SK-N-SH (cell line): ENCODE measurements around the gene CDKN2B-AS1. TPM values are rescaled to one million over a fixed set of nuclear protein-coding genes. Genes with fewer than 3 reads are reported as not detected.

Experiments
- CTCF ChIA-PET: fragments of 300-600, 350-600 bp; formaldehyde crosslinking; extraction: SDS; loops from one replicate; lab custom pipeline; 2021; lab: Yijun Ruan, JAX
- POLR2A ChIA-PET: fragments of 350-600 bp; sonication (Branson Sonifier 250); formaldehyde crosslinking; extraction: SDS; loops from one replicate; lab custom pipeline; 2020; ENCODE audit warnings: antibody characterized with exemption, inconsistent platforms; lab: Yijun Ruan, JAX
- DNase-seq: peaks from one replicate; pipeline ENCODE4 v3.0.0; 2012
- H2AFZ ChIP-seq: fragments of 200-600 bp; sonication (generic); 2 replicates; pipeline ENCODE4 v1.8.1; 2016; ENCODE audit warnings: antibody characterized with exemption, mild to moderate bottlenecking, low read depth
- H3F3A ChIP-seq: fragments of 200-600 bp; sonication (generic); replicated peaks from 2 replicates; pipeline ENCODE3; 2016; ENCODE audit warnings: antibody characterized with exemption, mild to moderate bottlenecking; ENCODE audit not compliant: insufficient read depth
- H3K27ac ChIP-seq, 2 experiments: fragments of 200-500 bp in 1 of 2; fragments of 200-600 bp in 1 of 2; sonication (Bioruptor generic) in 1 of 2; sonication (generic), shearing (Covaris generic) in 1 of 2; 2 replicates each; pipeline versions ENCODE4 v1.5.1 to v1.6.1; 2014 to 2016; ENCODE audit warnings: low read depth in 2 of 2, inconsistent platforms in 1 of 2, low read length in 1 of 2, mild to moderate bottlenecking in 1 of 2, mixed read lengths in 1 of 2
- H3K27me3 ChIP-seq: fragments of 200-600 bp; sonication (generic), shearing (Covaris generic); 2 replicates; pipeline ENCODE4 v1.6.1; 2016; ENCODE audit warnings: mixed run types; ENCODE audit not compliant: insufficient read depth
- H3K36me3 ChIP-seq, 2 experiments: fragments of 200-500 bp in 1 of 2; fragments of 200-600 bp in 1 of 2; sonication (Bioruptor generic) in 1 of 2; sonication (generic) in 1 of 2; replicated peaks in 1 of 2; 2 replicates each; pipeline versions ENCODE3 to v1.5.1; 2014 to 2016; ENCODE audit warnings: low read length in 1 of 2, mild to moderate bottlenecking in 1 of 2; ENCODE audit not compliant: insufficient read depth in 2 of 2, control insufficient read depth in 1 of 2
- H3K4me1 ChIP-seq, 2 experiments: fragments of 200-500 bp in 1 of 2; fragments of 200-600 bp in 1 of 2; sonication (Bioruptor generic) in 1 of 2; sonication (generic), shearing (Covaris generic) in 1 of 2; 2 replicates each; pipeline versions ENCODE4 v1.5.1 to v1.6.1; 2014 to 2016; ENCODE audit warnings: low read depth in 1 of 2, low read length in 1 of 2, mixed run types in 1 of 2; ENCODE audit not compliant: insufficient read depth in 2 of 2, control insufficient read depth in 1 of 2
- H3K4me2 ChIP-seq: fragments of 200-600 bp; sonication (generic), shearing (Covaris generic); 2 replicates; pipeline ENCODE4 v1.6.1; 2017; ENCODE audit warnings: mixed run types
- H3K4me3 ChIP-seq, 2 experiments: fragments of 200-500 bp in 1 of 2; fragments of 200-600 bp in 1 of 2; sonication (Bioruptor generic) in 1 of 2; sonication (generic), shearing (Covaris generic) in 1 of 2; 2 replicates each; pipeline versions ENCODE4 v1.5.1 to v1.8.1; 2014 to 2016; ENCODE audit warnings: low read depth in 2 of 2, inconsistent platforms in 1 of 2, low read length in 1 of 2, mild to moderate bottlenecking in 1 of 2, mixed read lengths in 1 of 2, moderate library complexity in 1 of 2
- H3K79me2 ChIP-seq: fragments of 200-600 bp; sonication (generic); 2 replicates; pipeline ENCODE4 v1.8.1; 2017; ENCODE audit warnings: mild to moderate bottlenecking; ENCODE audit not compliant: insufficient read depth
- H3K9ac ChIP-seq: fragments of 200-600 bp; sonication (generic); 2 replicates; pipeline ENCODE4 v1.6.1; 2017; ENCODE audit warnings: mixed run types
- H3K9me2 ChIP-seq: fragments of 200-600 bp; sonication (generic); 2 replicates; pipeline ENCODE4 v1.6.1; 2017; ENCODE audit warnings: mixed run types
- H3K9me3 ChIP-seq: fragments of 200-600 bp; sonication (generic); 2 replicates; pipeline ENCODE4 v1.6.1; 2017; ENCODE audit warnings: mixed run types, mild to moderate bottlenecking, moderate library complexity
- H4K20me1 ChIP-seq: fragments of 200-600 bp; sonication (generic); 2 replicates; pipeline ENCODE4 v1.6.1; 2017; ENCODE audit warnings: mild to moderate bottlenecking, mixed run types; ENCODE audit not compliant: insufficient read depth
- EP300 ChIP-seq, 2 experiments: IDR thresholded peaks; 2 replicates each; pipeline versions ENCODE4 v1.4.0 to v1.6.1; 2012; ENCODE audit warnings: borderline replicate concordance in 1 of 2, low read depth in 1 of 2, low read length in 1 of 2
- FOSL2 ChIP-seq: IDR thresholded peaks from 2 replicates; pipeline ENCODE4 v1.4.0; 2012; ENCODE audit warnings: low read depth, mild to moderate bottlenecking, moderate library complexity, borderline replicate concordance
- FOXM1 ChIP-seq: IDR thresholded peaks from 2 replicates; pipeline ENCODE4 v1.4.0; 2012; ENCODE audit warnings: low read depth, mild to moderate bottlenecking
- GABPA ChIP-seq: IDR thresholded peaks from 2 replicates; pipeline ENCODE4 v1.4.0; 2012; ENCODE audit warnings: low read depth, mild to moderate bottlenecking
- JUND ChIP-seq: IDR thresholded peaks from 2 replicates; pipeline ENCODE4 v1.4.0; 2012
- NFIC ChIP-seq: IDR thresholded peaks from 2 replicates; pipeline ENCODE4 v1.4.0; 2012; ENCODE audit warnings: borderline replicate concordance
- RAD21 ChIP-seq: IDR thresholded peaks from 2 replicates; pipeline ENCODE4 v1.6.1; 2012; ENCODE audit warnings: mild to moderate bottlenecking, low read length
- RCOR1 ChIP-seq: fragments of 150-350 bp; IDR thresholded peaks from 2 replicates; pipeline ENCODE4 v1.6.1; 2017; ENCODE audit warnings: antibody characterized with exemption, low read length
- RFX5 ChIP-seq: IDR thresholded peaks from 2 replicates; pipeline ENCODE4 v1.6.1; 2012; ENCODE audit warnings: mild to moderate bottlenecking, improper control_type of control experiment, low read length
- RXRA ChIP-seq: IDR thresholded peaks from 2 replicates; pipeline ENCODE4 v1.4.0; 2012; ENCODE audit warnings: low read depth, mild to moderate bottlenecking, borderline replicate concordance
- SMC3 ChIP-seq: IDR thresholded peaks from 2 replicates; pipeline ENCODE4 v1.6.1; 2012; ENCODE audit warnings: low read depth, low read length, improper control_type of control experiment
- TCF12 ChIP-seq: IDR thresholded peaks from 2 replicates; pipeline ENCODE4 v1.4.0; 2012
- TEAD4 ChIP-seq: IDR thresholded peaks from 2 replicates; pipeline ENCODE4 v1.4.0; 2012; ENCODE audit warnings: mild to moderate bottlenecking, borderline replicate concordance; ENCODE audit not compliant: insufficient read depth
- WGBS: methylation state at CpG from one replicate; pipeline ENCODE4 v1.1.6; 2017; ENCODE audit warnings: low lambda C conversion rate; 5-methylcytosine and 5-hydroxymethylcytosine counted together
- polyA plus RNA-seq, 3 experiments: library from polyadenylated mRNA; depleted of rRNA; stranded (reverse); fragments of >200 nt; gene quantifications; 2 replicates each; pipeline ENCODE4 v1.2.3, GENCODE V29; 2012
- TF ChIP-seq, protein P1 (sequence below): IDR thresholded peaks from 2 replicates; pipeline ENCODE4; 2012
- TF ChIP-seq, protein P2 (sequence below): fragments of 150-350 bp; IDR thresholded peaks from 2 replicates; pipeline ENCODE4 v1.6.1; 2016; ENCODE audit warnings: mild to moderate bottlenecking, low read depth, low read length

Gene CDKN2B-AS1
- polyA plus RNA-seq, 1 of the 3 experiments (the other 2 are of a cell fraction) = 0.25 TPM

DNA sequence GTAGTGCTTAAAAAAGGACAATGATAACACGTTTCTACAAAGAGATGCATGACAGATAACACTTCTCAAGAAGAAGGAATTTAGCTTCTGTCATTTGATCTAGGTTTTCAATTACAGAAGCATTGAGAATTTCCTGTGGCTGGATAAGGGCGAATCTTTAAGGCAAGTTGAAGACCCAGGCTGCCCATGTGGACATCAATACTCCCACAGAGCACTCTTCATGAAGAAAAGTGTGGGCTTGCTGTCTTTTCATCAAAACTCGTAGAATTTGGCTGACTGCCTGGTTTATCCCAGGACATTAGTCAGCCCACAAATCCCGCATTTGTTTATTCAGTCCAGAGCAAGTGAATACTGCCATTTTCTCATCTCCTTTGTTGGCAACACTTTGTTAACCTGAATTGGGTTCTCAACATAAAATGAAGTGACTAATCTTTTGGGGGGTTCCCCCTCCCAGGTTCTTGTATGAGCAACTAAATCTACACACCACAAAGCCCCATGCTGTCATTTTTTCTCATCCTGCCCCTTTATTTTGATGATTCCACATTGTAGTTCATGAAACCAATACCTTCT, 57.9 kb downstream of the CDKN2B-AS1 start:
- no peak for DNase-seq
- H3K9me3 ChIP-seq = no peaks in the 10 kb centered on the region
- no peaks in the 10 kb centered on the region for H3K27me3 ChIP-seq
- TF ChIP-seq JUND (peak; percentile 51), FOSL2 (peak; percentile 66; the same call in 1 of the 2 replicates), NFIC (peak; percentile 92), SMC3 (no peak), RCOR1 (no peak), TCF12 (peak; percentile 79), RXRA (peak; percentile 50; the same call in 1 of the 2 replicates), GABPA (no peak), TEAD4 (peak; percentile 85), FOXM1 (peak; percentile 55; the same call in 1 of the 2 replicates), EP300 (IDR thresholded peaks at IDR 0.05; ENCODE audit: borderline replicate concordance in 1 of 2, low read depth in 1 of 2, low read length in 1 of 2) (peak in 1 of 2 experiments; percentile 72; a peak in 2 of 4 replicates)
- TF ChIP-seq, protein P1, sequence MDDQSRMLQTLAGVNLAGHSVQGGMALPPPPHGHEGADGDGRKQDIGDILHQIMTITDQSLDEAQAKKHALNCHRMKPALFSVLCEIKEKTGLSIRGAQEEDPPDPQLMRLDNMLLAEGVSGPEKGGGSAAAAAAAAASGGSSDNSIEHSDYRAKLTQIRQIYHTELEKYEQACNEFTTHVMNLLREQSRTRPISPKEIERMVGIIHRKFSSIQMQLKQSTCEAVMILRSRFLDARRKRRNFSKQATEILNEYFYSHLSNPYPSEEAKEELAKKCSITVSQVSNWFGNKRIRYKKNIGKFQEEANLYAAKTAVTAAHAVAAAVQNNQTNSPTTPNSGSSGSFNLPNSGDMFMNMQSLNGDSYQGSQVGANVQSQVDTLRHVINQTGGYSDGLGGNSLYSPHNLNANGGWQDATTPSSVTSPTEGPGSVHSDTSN = peak; percentile 62
- TF ChIP-seq, protein P2, sequence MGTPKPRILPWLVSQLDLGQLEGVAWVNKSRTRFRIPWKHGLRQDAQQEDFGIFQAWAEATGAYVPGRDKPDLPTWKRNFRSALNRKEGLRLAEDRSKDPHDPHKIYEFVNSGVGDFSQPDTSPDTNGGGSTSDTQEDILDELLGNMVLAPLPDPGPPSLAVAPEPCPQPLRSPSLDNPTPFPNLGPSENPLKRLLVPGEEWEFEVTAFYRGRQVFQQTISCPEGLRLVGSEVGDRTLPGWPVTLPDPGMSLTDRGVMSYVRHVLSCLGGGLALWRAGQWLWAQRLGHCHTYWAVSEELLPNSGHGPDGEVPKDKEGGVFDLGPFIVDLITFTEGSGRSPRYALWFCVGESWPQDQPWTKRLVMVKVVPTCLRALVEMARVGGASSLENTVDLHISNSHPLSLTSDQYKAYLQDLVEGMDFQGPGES = no peak
- TF ChIP-seq, all 33 proteins: peak for 9
- ChIA-PET CTCF (interaction anchor here (0.7 to 6.2 kb wide), 3 partner anchors 14 to 236 kb away, joined by 3 to 23 read pairs (median 5); no protein-coding TSS in a partner anchor), POLR2A (no interaction called here)
- no peaks in the 10 kb centered on the region for H3K79me2 ChIP-seq
- peak overlapping the region; percentile 33 for H3K4me2 ChIP-seq
- no peaks in the 10 kb centered on the region for H3K9me2 ChIP-seq
- H3F3A ChIP-seq = peaks cover 30% of the 10 kb centered on the region
- H4K20me1 ChIP-seq = no peaks in the 10 kb centered on the region
- peak overlapping the region; percentile 9 to 86; a peak in 3 of 4 replicates for H3K27ac ChIP-seq
- no peak overlapping the region for H3K4me3 ChIP-seq
- no peak overlapping the region for H2AFZ ChIP-seq
- H3K36me3 ChIP-seq = no peaks in the 10 kb centered on the region
- peak overlapping the region; percentile 25; the same call in 1 of the 2 replicates for H3K9ac ChIP-seq
- WGBS = 1% methylated on average over 4 of the region's 4 CpGs
- H3K4me1 ChIP-seq = 0 out of 4 replicates have a peak, but pooled peaks cover 0 to 6% of the 10 kb centered on the region in 2 experiments

DNA sequence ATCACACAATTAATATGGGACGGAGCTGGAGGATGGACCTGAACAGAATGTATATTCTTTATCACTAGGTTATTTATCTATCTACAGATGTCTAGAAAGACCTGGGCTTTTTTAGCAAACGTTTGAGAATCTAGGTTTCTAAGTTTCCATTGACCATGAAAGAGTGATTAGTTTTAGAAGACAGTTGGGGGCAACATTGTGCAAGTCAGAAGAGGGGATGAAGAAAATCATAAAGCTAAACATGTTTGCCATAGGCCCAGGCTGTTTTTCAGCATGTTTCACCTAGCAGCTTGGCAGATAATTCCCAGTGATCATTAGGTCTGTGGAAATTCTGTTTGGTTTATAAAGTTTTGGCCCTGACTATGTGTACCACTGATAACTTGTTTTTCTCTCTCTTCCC, 58.6 kb downstream of the CDKN2B-AS1 start:
- 24% methylated on average over 2 of the region's 2 CpGs for WGBS
- Histone ChIP-seq H3K36me3 (no peaks in the 10 kb centered on the region), H3K27me3 (no peaks in the 10 kb centered on the region), H3K9me2 (no peaks in the 10 kb centered on the region), H2AFZ (no peak overlapping the region; the same call in 1 of the 2 replicates), H3K27ac (peak overlapping the region in 1 of 2 experiments; percentile 86; a peak in 2 of 4 replicates), H4K20me1 (no peaks in the 10 kb centered on the region), H3K4me3 (no peak overlapping the region), H3K4me1 (0 out of 4 replicates have a peak, but pooled peaks cover 0 to 6% of the 10 kb centered on the region in 2 experiments), H3K9me3 (no peaks in the 10 kb centered on the region), H3K79me2 (no peaks in the 10 kb centered on the region), H3K4me2 (peak overlapping the region; percentile 33), H3K9ac (peak overlapping the region; percentile 25; the same call in 1 of the 2 replicates), H3F3A (peaks cover 30% of the 10 kb centered on the region)
- POLR2A ChIA-PET = interaction anchor here (0.5 kb wide), 1 partner anchor 251 kb away, joined by 4 read pairs; the partner anchor contains the start of gene MTAP
- CTCF ChIA-PET = interaction anchor here (1.8 to 6.2 kb wide), 4 partner anchors 8 to 66 kb away, joined by 5 to 23 read pairs (median 8); partner anchors contain the start of gene CDKN2B
- DNase-seq = no peak
- TF ChIP-seq SMC3 (0 out of 2 replicates have a peak, but pooled peaks have one; percentile 6), RAD21 (0 out of 2 replicates have a peak, but pooled peaks have one; percentile 6), RFX5 (no peak)
